ENCODE results near the gene PRUNE2. TPM values are rescaled to one million over a fixed set of nuclear protein-coding genes. Genes with fewer than 3 reads are reported as not detected.

PRUNE2 gene
- total and polyA plus RNA-seq, 2 experiments from 2014 or later = 0.46 to 4.1 TPM

DNA sequence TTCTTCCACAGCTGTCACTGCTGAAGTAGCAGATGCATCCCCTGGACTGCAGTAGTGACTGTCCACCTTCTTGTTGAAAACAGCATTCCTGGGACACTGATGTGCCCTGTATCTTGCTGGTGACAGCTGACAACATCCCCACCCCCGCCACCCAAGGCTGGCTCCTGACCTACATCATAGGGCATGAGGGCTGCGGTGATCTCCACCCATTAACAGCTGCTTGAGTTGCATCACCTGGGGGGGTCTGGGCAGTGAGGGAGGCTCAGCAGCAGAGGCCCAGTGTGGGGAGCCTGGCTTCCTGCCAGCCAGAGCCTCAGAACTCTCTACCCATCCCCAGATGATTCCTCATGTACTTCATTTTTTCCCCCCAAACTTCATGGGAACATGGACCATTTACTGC is 4.1 kb downstream of the PRUNE2 start:
- Histone ChIP-seq H3K4me2 (no peak overlapping the region), H3K27me3 (peaks cover 67% of the 10 kb centered on the region), H3K9me3 (ENCODE audit: low read depth) (no peaks in the 10 kb centered on the region), H4K20me1 (ENCODE audit: insufficient read depth, poor library complexity, severe bottlenecking) (no peaks in the 10 kb centered on the region), H3K27ac (no peak overlapping the region), H3K9me2 (replicated peaks; ENCODE audit: insufficient read depth) (no peaks in the 10 kb centered on the region), H3K79me2 (no peaks in the 10 kb centered on the region), H3K4me3 (no peak overlapping the region), H2AFZ (no peak overlapping the region), H3K36me3 (replicated peaks; ENCODE audit: insufficient read depth, low read depth) (no peaks in the 10 kb centered on the region), H3K4me1 (ENCODE audit: insufficient read depth) (peaks cover 13% of the 10 kb centered on the region)
- TF ChIP-seq, protein P1, sequence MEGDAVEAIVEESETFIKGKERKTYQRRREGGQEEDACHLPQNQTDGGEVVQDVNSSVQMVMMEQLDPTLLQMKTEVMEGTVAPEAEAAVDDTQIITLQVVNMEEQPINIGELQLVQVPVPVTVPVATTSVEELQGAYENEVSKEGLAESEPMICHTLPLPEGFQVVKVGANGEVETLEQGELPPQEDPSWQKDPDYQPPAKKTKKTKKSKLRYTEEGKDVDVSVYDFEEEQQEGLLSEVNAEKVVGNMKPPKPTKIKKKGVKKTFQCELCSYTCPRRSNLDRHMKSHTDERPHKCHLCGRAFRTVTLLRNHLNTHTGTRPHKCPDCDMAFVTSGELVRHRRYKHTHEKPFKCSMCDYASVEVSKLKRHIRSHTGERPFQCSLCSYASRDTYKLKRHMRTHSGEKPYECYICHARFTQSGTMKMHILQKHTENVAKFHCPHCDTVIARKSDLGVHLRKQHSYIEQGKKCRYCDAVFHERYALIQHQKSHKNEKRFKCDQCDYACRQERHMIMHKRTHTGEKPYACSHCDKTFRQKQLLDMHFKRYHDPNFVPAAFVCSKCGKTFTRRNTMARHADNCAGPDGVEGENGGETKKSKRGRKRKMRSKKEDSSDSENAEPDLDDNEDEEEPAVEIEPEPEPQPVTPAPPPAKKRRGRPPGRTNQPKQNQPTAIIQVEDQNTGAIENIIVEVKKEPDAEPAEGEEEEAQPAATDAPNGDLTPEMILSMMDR (IDR thresholded peaks at IDR 0.05; ENCODE audit: poor library complexity) = no peak
- TF ChIP-seq EZH2 (IDR thresholded peaks at IDR 0.05; ENCODE audit: borderline replicate concordance) (no peak), EZH2phosphoT487 (IDR thresholded peaks at IDR 0.05; ENCODE audit: low read depth, severe bottlenecking, unreplicated experiment) (no peak)
- DNase-seq (ENCODE audit: low spot score) = no peak
- WGBS (ENCODE audit: low lambda C conversion rate, missing lambda C conversion rate) = 75% methylated on average over 2 of the region's 2 CpGs

DNA sequence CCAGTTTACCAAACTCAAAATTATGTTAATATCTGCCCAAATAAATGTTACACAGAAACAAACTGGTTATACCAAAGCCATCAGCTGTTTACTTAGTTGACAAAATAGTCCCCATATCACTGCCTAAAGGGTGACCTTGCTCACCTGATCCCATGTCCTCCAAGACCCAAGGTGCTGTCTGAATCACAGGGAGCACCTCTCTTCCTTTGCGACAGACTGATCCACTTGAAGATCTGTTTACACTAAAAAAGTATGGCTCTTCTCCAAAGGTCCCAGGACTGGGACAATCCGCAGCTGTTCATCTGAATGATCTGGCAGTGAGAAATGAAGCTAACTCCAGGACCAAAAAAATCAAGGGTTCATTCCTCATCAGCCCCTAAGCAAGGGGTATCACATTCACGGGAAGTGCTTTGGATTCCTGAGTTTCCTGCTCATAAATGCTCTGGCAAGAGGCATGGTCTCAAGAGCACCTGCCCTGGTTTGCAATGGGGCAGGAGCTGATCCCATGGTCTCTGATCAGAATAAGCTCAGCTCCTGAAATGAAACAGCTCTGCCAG is 5.0 kb downstream of the PRUNE2 start:
- H3K79me2 ChIP-seq = no peaks in the 10 kb centered on the region
- WGBS (ENCODE audit: low lambda C conversion rate, missing lambda C conversion rate) = 83% methylated on average over 3 of the region's 3 CpGs
- no peaks in the 10 kb centered on the region for H3K9me2 ChIP-seq (replicated peaks; ENCODE audit: insufficient read depth)
- peaks cover 63% of the 10 kb centered on the region for H3K27me3 ChIP-seq
- no peak overlapping the region for H3K4me3 ChIP-seq
- TF ChIP-seq EZH2phosphoT487 (IDR thresholded peaks at IDR 0.05; ENCODE audit: low read depth, severe bottlenecking, unreplicated experiment) (no peak), EZH2 (IDR thresholded peaks at IDR 0.05; ENCODE audit: borderline replicate concordance) (no peak)
- TF ChIP-seq, protein P1 (IDR thresholded peaks at IDR 0.05; ENCODE audit: poor library complexity) = no peak
- no peak overlapping the region for H2AFZ ChIP-seq
- no peaks in the 10 kb centered on the region for H3K36me3 ChIP-seq (replicated peaks; ENCODE audit: insufficient read depth, low read depth)
- H3K4me1 ChIP-seq (ENCODE audit: insufficient read depth) = peaks cover 13% of the 10 kb centered on the region
- no peak overlapping the region for H3K4me2 ChIP-seq
- no peaks in the 10 kb centered on the region for H3K9me3 ChIP-seq (ENCODE audit: low read depth)
- no peaks in the 10 kb centered on the region for H4K20me1 ChIP-seq (ENCODE audit: insufficient read depth, poor library complexity, severe bottlenecking)
- H3K27ac ChIP-seq = no peak overlapping the region
- DNase-seq (ENCODE audit: low spot score) = no peak

DNA sequence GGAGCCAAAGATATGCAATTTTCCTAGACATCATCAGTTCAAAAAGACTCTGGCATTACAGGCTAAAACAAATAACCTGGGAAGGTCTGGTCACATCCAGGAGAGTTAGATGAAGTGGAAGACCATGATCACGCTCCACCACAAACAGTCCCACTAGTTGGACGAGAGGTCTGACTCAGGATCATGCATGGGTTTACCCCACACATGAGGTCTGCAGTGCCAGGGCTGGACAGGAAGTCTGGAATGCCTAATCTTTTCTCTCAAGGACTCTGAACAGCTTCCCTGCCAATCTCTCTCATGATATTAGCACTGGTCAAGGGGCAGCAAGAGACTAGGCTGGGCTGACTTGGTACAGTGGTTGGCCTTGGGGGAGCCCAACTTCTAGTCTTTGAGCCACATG is 7.1 kb downstream of the PRUNE2 start:
- H3K27me3 ChIP-seq = peaks cover 42% of the 10 kb centered on the region
- H3K4me1 ChIP-seq (ENCODE audit: insufficient read depth) = no peaks in the 10 kb centered on the region
- no peaks in the 10 kb centered on the region for H4K20me1 ChIP-seq (ENCODE audit: insufficient read depth, poor library complexity, severe bottlenecking)
- no peaks in the 10 kb centered on the region for H3K79me2 ChIP-seq
- TF ChIP-seq EZH2 (IDR thresholded peaks at IDR 0.05; ENCODE audit: borderline replicate concordance) = no peak
- no peak for TF ChIP-seq EZH2phosphoT487 (IDR thresholded peaks at IDR 0.05; ENCODE audit: low read depth, severe bottlenecking, unreplicated experiment)
- TF ChIP-seq, protein P1 (IDR thresholded peaks at IDR 0.05; ENCODE audit: poor library complexity) = no peak
- no peak overlapping the region for H3K4me3 ChIP-seq
- H3K27ac ChIP-seq = no peak overlapping the region
- H2AFZ ChIP-seq = no peak overlapping the region
- H3K9me2 ChIP-seq (replicated peaks; ENCODE audit: insufficient read depth) = no peaks in the 10 kb centered on the region
- DNase-seq (ENCODE audit: low spot score) = no peak
- 65% methylated on average over 2 of the region's 2 CpGs for WGBS (ENCODE audit: low lambda C conversion rate, missing lambda C conversion rate)
- H3K9me3 ChIP-seq (ENCODE audit: low read depth) = no peaks in the 10 kb centered on the region
- H3K4me2 ChIP-seq = no peak overlapping the region
- H3K36me3 ChIP-seq (replicated peaks; ENCODE audit: insufficient read depth, low read depth) = no peaks in the 10 kb centered on the region

Measured in hepatocyte (in vitro differentiated cells).